Measurements from ENCODE around the gene ATP2B3.
"Not testable (repeated sequence)": the region's sequence is repeated elsewhere in the genome, so short reads cannot be mapped to it uniquely, and the experiment has no call there.

The ATP2B3 gene

GRCh38 chrX:153602601-153603000 lies 85.2 kb downstream of the ATP2B3 start:
- DNase-seq (ENCODE audit: insufficient read length, low spot score) (no peak), FAIRE-seq (no peak)
- TF ChIP-seq PAX5 (IDR thresholded peaks at IDR 0.05; ENCODE audit: insufficient read depth, low read length, severe bottlenecking) (no peak), POLR2A (IDR thresholded peaks at IDR 0.05; ENCODE audit: low read depth, low read length) (no peak), SPI1 (IDR thresholded peaks at IDR 0.05; ENCODE audit: low read depth, low read length) (no peak), POLR2AphosphoS5 (IDR thresholded peaks at IDR 0.05; ENCODE audit: low read depth, low read length) (no peak), TAF1 (IDR thresholded peaks at IDR 0.05; ENCODE audit: low read depth, low read length) (no peak), POU2F2 (IDR thresholded peaks at IDR 0.05; ENCODE audit: low read depth, low read length) (no peak)

GRCh38 chrX:153603131-153603656 lies 85.8 kb downstream of the ATP2B3 start:
- no peak for FAIRE-seq

DNA sequence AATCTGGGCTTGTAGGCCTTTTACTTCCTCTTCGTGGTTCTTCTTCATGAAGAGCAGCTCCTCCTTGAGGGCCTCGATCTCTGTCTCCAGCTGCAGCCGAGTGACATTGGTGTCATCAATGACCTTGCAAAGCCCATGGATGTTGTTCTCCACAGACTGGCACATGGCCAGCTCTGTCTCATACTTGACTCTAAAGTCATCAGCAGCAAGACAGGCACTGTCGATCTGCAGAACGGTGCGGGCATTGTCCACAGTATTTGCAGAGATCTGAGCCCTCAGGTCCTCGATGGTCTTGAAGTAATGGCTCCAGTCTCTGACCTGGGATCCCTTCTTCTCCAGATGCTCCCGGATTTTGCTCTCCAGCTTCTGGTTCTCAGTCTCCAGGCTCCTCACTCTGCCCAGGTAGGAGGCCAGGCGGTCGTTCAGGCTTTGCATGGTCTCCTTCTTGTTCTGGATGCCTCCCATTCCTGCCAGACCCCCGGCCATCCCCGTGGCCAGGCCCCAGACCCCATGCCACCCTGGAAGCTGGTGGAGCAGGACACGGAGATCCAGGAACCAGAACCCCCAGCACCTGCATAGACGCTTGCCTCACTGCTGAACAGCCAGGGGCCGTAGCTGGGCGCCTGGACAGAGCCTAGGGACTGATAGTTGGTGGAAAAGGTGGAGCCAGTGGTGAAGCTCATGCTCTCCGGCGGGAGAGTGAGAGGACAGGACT lies 87.4 kb downstream of the ATP2B3 start:
- not testable (repeated sequence) for DNase-seq (ENCODE audit: insufficient read length, low spot score); FAIRE-seq

More at GRCh38 chrX:153603131-153603656, 85.8 kb downstream of the ATP2B3 start:
- no peak for DNase-seq (ENCODE audit: insufficient read length, low spot score)
- TF ChIP-seq POLR2A (IDR thresholded peaks at IDR 0.05; ENCODE audit: low read depth, low read length) (no peak), PAX5 (IDR thresholded peaks at IDR 0.05; ENCODE audit: insufficient read depth, low read length, severe bottlenecking) (no peak), TAF1 (IDR thresholded peaks at IDR 0.05; ENCODE audit: low read depth, low read length) (no peak)

- no peak for TF ChIP-seq SPI1 (IDR thresholded peaks at IDR 0.05; ENCODE audit: low read depth, low read length)
- TF ChIP-seq POU2F2 (IDR thresholded peaks at IDR 0.05; ENCODE audit: low read depth, low read length): no peak
- TF ChIP-seq POLR2AphosphoS5 (IDR thresholded peaks at IDR 0.05; ENCODE audit: low read depth, low read length): no peak
- no peak for TF ChIP-seq TAF1 (IDR thresholded peaks at IDR 0.05; ENCODE audit: low read depth, low read length)
- no peak for TF ChIP-seq PAX5 (IDR thresholded peaks at IDR 0.05; ENCODE audit: insufficient read depth, low read length, severe bottlenecking)
- no peak for TF ChIP-seq POLR2A (IDR thresholded peaks at IDR 0.05; ENCODE audit: low read depth, low read length)
- DNase-seq (ENCODE audit: insufficient read length, low spot score) (no peak), FAIRE-seq (no peak)
Observed at GRCh38 chrX:153606503-153606902, 89.1 kb downstream of the ATP2B3 start.

DNA sequence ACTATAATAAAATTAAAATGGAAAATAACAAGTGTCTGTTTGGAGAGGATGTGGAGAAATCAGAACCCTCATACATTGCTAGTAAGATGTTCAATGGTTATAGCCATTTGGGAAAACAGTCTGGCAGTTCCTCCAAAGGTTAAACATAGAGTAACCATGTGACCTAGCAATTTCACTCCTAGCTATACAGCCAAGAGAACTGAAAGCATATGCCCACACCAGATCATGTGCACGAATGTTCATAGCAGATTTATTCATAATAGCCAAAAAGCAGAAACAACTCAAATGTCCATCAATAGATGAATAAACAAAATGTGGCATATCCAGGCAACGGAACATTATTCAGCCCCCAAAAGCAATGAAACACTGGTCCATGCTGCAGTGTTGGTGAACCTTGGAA lies 90.9 kb downstream of the ATP2B3 start:
- TF ChIP-seq SPI1 (IDR thresholded peaks at IDR 0.05; ENCODE audit: low read depth, low read length): peak; percentile 28; the same call in 1 of the 2 replicates
- no peak for TF ChIP-seq POU2F2 (IDR thresholded peaks at IDR 0.05; ENCODE audit: low read depth, low read length)
- no peak for TF ChIP-seq POLR2AphosphoS5 (IDR thresholded peaks at IDR 0.05; ENCODE audit: low read depth, low read length)
- DNase-seq (ENCODE audit: insufficient read length, low spot score): no peak
- peak; percentile 81 for FAIRE-seq

DNA sequence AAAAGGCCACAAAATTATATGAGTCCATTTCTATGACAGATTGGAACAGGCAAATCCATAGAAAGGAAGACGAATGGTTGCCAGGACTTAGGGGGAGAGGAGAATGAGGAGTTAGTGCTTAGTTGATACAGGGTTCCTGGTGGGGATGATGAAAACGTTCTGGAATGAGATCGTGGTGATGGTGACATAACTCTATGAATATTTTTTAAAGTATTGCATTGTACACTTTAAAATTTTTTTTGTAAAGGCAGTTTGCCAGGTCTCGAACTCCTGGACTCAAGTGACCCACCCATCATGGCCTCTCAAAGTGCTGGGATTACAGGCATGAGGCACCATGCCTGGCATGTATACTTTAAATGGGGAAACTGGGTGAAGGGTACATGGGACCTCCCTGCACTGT lies 91.4 kb downstream of the ATP2B3 start:
- TF ChIP-seq POLR2AphosphoS5 (IDR thresholded peaks at IDR 0.05; ENCODE audit: low read depth, low read length) (no peak), SPI1 (IDR thresholded peaks at IDR 0.05; ENCODE audit: low read depth, low read length) (no peak), POU2F2 (IDR thresholded peaks at IDR 0.05; ENCODE audit: low read depth, low read length) (no peak), PAX5 (IDR thresholded peaks at IDR 0.05; ENCODE audit: insufficient read depth, low read length, severe bottlenecking) (no peak), TAF1 (IDR thresholded peaks at IDR 0.05; ENCODE audit: low read depth, low read length) (no peak), POLR2A (IDR thresholded peaks at IDR 0.05; ENCODE audit: low read depth, low read length) (no peak)
- DNase-seq (ENCODE audit: insufficient read length, low spot score): no peak
- no peak for FAIRE-seq

DNA sequence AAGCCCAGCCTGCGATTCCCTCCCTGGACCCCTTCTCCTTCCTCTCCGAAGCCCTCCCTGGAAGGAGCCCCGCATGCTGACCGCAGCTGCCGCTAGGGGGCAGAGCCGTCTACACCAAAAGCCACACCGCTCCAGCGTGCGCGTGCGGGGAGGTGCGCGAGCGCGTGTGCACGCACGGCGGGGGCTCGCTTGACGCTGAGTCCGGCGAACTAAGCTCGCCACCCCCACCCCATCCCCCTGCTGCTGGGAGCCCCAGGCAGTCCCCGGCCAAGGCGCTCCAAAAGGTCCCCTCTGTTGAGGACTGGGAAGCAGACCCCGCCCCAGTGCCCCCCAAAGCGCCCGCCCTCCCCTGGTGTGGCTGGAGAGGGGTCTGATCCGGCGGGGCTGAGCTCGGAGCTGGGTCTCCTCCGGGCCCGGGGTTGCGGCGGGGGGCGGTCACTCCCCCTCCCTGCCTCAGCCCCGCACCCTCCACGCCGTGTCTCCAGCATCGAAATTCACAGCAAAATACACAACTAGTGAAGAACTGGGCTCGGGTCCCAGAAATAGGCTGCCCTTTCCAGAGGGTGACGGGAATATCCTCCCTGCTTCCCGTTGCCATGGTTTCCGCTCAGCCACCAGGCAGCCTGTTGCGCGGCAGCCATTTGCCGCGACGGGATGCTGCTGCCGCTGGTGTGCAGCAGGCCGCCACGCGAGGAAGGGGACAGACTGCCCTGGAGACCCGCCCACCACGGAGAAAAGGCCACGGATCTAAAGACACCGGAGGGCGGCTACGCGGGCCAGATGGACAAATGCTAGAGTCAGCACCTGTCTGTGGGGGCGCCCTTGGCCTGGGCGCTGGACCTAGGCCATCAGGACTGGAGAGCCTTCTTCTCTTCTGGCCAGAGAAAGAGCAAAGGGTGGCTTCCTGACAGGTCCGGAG lies 92.7 kb downstream of the ATP2B3 start:
- TF ChIP-seq POU2F2 (IDR thresholded peaks at IDR 0.05; ENCODE audit: low read depth, low read length): no peak
- no peak for TF ChIP-seq PAX5 (IDR thresholded peaks at IDR 0.05; ENCODE audit: insufficient read depth, low read length, severe bottlenecking)
- FAIRE-seq: peak; percentile 88
- peak; percentile 63 for DNase-seq (ENCODE audit: insufficient read length, low spot score)

GRCh38 chrX:153610836-153611213 lies 93.4 kb downstream of the ATP2B3 start:
- TF ChIP-seq TAF1 (IDR thresholded peaks at IDR 0.05; ENCODE audit: low read depth, low read length): no peak
- TF ChIP-seq POLR2A (IDR thresholded peaks at IDR 0.05; ENCODE audit: low read depth, low read length): no peak
- TF ChIP-seq POU2F2 (IDR thresholded peaks at IDR 0.05; ENCODE audit: low read depth, low read length): no peak
- no peak for TF ChIP-seq POLR2AphosphoS5 (IDR thresholded peaks at IDR 0.05; ENCODE audit: low read depth, low read length)
- no peak for TF ChIP-seq SPI1 (IDR thresholded peaks at IDR 0.05; ENCODE audit: low read depth, low read length)
- TF ChIP-seq PAX5 (IDR thresholded peaks at IDR 0.05; ENCODE audit: insufficient read depth, low read length, severe bottlenecking): no peak
- DNase-seq (ENCODE audit: insufficient read length, low spot score) (no peak), FAIRE-seq (no peak)

GRCh38 chrX:153611298-153612095 lies 94.1 kb downstream of the ATP2B3 start:
- no peak for TF ChIP-seq PAX5 (IDR thresholded peaks at IDR 0.05; ENCODE audit: insufficient read depth, low read length, severe bottlenecking)
- no peak for TF ChIP-seq SPI1 (IDR thresholded peaks at IDR 0.05; ENCODE audit: low read depth, low read length)
- no peak for FAIRE-seq

More at GRCh38 chrX:153611298-153612095, 94.1 kb downstream of the ATP2B3 start:
- no peak for DNase-seq (ENCODE audit: insufficient read length, low spot score)
